B cell (primary cell): ENCODE measurements around the gene CACNA1D. TPM values are rescaled to one million over a fixed set of nuclear protein-coding genes. Genes with fewer than 3 reads are reported as not detected.

Source experiments
- ATAC-seq: fragments of 200-7000 bp; cut with Tn5 transposase; one replicate; pipeline ENCODE4 v1.10.0; 2021; ENCODE audit warnings: low read depth, mild to moderate bottlenecking, moderate number of reproducible peaks, moderate library complexity
- CTCF ChIA-PET: fragments of 350-600 bp; sonication (Branson Sonifier 250); formaldehyde crosslinking; loops from one replicate; lab custom pipeline; 2021; ENCODE audit warnings: antibody characterized with exemption, inconsistent platforms; lab: Charles Lee
- POLR2A ChIA-PET: fragments of 350-600 bp; sonication (Branson Sonifier 250); formaldehyde crosslinking; loops from one replicate; lab custom pipeline; 2021; ENCODE audit warnings: antibody characterized with exemption; lab: Charles Lee
- DNase-seq: peaks from one replicate; pipeline ENCODE4 v3.0.0; 2013
- H2AFZ ChIP-seq: 2 replicates; pipeline ENCODE4 v1.6.1; 2012; ENCODE audit warnings: mild to moderate bottlenecking, low read depth, low read length; ENCODE audit not compliant: insufficient read depth, poor library complexity, severe bottlenecking
- H3K27ac ChIP-seq, 2 donors: 1 replicate in 1 of 2; 2 replicates in 1 of 2; pipeline ENCODE4 v1.5.1; 2012 to 2013; ENCODE audit warnings: low read length in 2 of 2, mild to moderate bottlenecking in 2 of 2, moderate library complexity in 1 of 2
- H3K27me3 ChIP-seq, 4 experiments: fragments of 200-600 bp in 1 of 4; sonication (generic) in 1 of 4; replicated peaks in 1 of 4; 1 replicate in 2 of 4; 2 replicates in 2 of 4; pipeline versions ENCODE4 v1.6.1 to v1.7.0; 2013 to 2016; ENCODE audit warnings: low read length in 3 of 4, mild to moderate bottlenecking in 2 of 4, mixed read lengths in 1 of 4, moderate library complexity in 1 of 4; ENCODE audit not compliant: insufficient read depth in 4 of 4, control insufficient read depth in 3 of 4; ENCODE audit errors: control extremely low read depth in 1 of 4
- H3K36me3 ChIP-seq, 2 experiments: replicated peaks in 1 of 2; 1 replicate in 1 of 2; 2 replicates in 1 of 2; pipeline versions ENCODE4 v1.6.1 to v1.7.1; 2013; ENCODE audit warnings: low read length in 1 of 2; ENCODE audit not compliant: insufficient read depth in 2 of 2, control insufficient read depth in 1 of 2; ENCODE audit errors: control extremely low read depth in 1 of 2, extremely low read depth in 1 of 2
- H3K4me1 ChIP-seq, 2 donors: fragments of 200-600 bp in 1 of 2; sonication (generic) in 1 of 2; 1 replicate in 1 of 2; 2 replicates in 1 of 2; pipeline versions ENCODE4 v1.5.1 to v1.6.1; 2013 to 2017; ENCODE audit warnings: low read length in 2 of 2; ENCODE audit not compliant: control insufficient read depth in 2 of 2, insufficient read depth in 2 of 2
- H3K4me2 ChIP-seq: replicated peaks from 2 replicates; pipeline ENCODE3; 2012; ENCODE audit warnings: mild to moderate bottlenecking, low read depth, low read length; ENCODE audit not compliant: poor library complexity, severe bottlenecking
- H3K4me3 ChIP-seq, 5 experiments: fragments of 200-600 bp in 1 of 5; sonication (generic) in 1 of 5; 1 replicate in 3 of 5; 2 replicates in 2 of 5; pipeline versions ENCODE4 v1.5.1 to v1.7.0; 2011 to 2016; ENCODE audit warnings: low read length in 4 of 5, mild to moderate bottlenecking in 4 of 5, low read depth in 2 of 5, control low read depth in 1 of 5, moderate library complexity in 1 of 5; ENCODE audit not compliant: insufficient read depth in 1 of 5; ENCODE audit errors: control extremely low read depth in 1 of 5, extremely low read depth in 1 of 5
- H3K79me2 ChIP-seq: fragments of 200-600 bp; sonication (generic); one replicate; pipeline ENCODE4 v1.6.0; 2016; ENCODE audit warnings: low read length; ENCODE audit not compliant: control insufficient read depth, insufficient read depth
- H3K9ac ChIP-seq: fragments of 200-600 bp; sonication (generic); 2 replicates; pipeline ENCODE4 v1.6.1; 2017; ENCODE audit warnings: mild to moderate bottlenecking, low read length, moderate library complexity
- H3K9me3 ChIP-seq, 3 donors: one replicate each; pipeline versions ENCODE4 v1.6.1 to v1.7.1; 2013; ENCODE audit warnings: low read length in 2 of 3; ENCODE audit not compliant: control insufficient read depth in 2 of 3, insufficient read depth in 1 of 3; ENCODE audit errors: control extremely low read depth in 1 of 3
- H4K20me1 ChIP-seq: 2 replicates; pipeline ENCODE4 v1.6.0; 2012; ENCODE audit warnings: mild to moderate bottlenecking, low read length; ENCODE audit not compliant: insufficient read depth, control insufficient read depth, poor library complexity, severe bottlenecking
- H3K27ac Mint-ChIP-seq: one replicate; pipeline ENCODE4 v1.8.0; 2021; ENCODE audit warnings: mixed read lengths
- H3K27me3 Mint-ChIP-seq: one replicate; pipeline ENCODE4 v1.8.0; 2021; ENCODE audit warnings: mixed read lengths
- H3K4me1 Mint-ChIP-seq: one replicate; pipeline ENCODE4 v1.8.0; 2021; ENCODE audit warnings: mixed read lengths
- H3K4me3 Mint-ChIP-seq: one replicate; pipeline ENCODE4 v1.8.0; 2021; ENCODE audit warnings: mixed read lengths
- H3K9me3 Mint-ChIP-seq: one replicate; pipeline ENCODE4 v1.8.0; 2022; ENCODE audit warnings: mixed read lengths; ENCODE audit not compliant: insufficient read depth
- CTCF ChIP-seq: fragments of 200-600 bp; IDR thresholded peaks from one replicate; pipeline ENCODE4 v1.8.0; 2022; ENCODE audit warnings: antibody characterized with exemption, mild to moderate bottlenecking
- EZH2 ChIP-seq: IDR thresholded peaks from 2 replicates; pipeline ENCODE4 v1.6.1; 2012; ENCODE audit warnings: borderline replicate concordance, low read depth, mild to moderate bottlenecking, moderate library complexity, low read length; ENCODE audit not compliant: insufficient read depth, poor library complexity, severe bottlenecking
- WGBS: methylation state at CpG from one replicate; pipeline ENCODE4 v1.1.5; 2013; ENCODE audit warnings: missing lambda C conversion rate; ENCODE audit not compliant: insufficient coverage; 5-methylcytosine and 5-hydroxymethylcytosine counted together
- intact Hi-C: fragments of 100-400 bp; cut with micrococcal nuclease; formaldehyde crosslinking; loops from one replicate; pipeline ENCODE4 v1.10.0; 2022
- polyA plus RNA-seq: library from polyadenylated mRNA; depleted of rRNA; stranded (reverse); fragments of >200 nt; gene quantifications from 2 replicates; pipeline ENCODE4 v1.2.3, GENCODE V29; 2012
- total RNA-seq, 2 donors: library from RNA; stranded (reverse); fragments of 120-200 nt in 1 of 2; gene quantifications; 1 replicate in 1 of 2; 2 replicates in 1 of 2; pipeline versions ENCODE4 v1.2.3 to v1.2.4, GENCODE V29; 2013 to 2022

The CACNA1D gene
- total and polyA plus RNA-seq, 2 donors (not counting 1 experiment from before 2014, with no cell fraction given), result 0.06 to 0.07 TPM

GRCh38 chr3:53531749-53532148 lies 37.3 kb downstream of the CACNA1D start:
- DNase-seq (peak; percentile 18), ATAC-seq (no peak)
- H3K4me3 ChIP-seq, result no peak overlapping the region
- no peaks in the 10 kb centered on the region for H3K9me3 ChIP-seq
- POLR2A ChIA-PET, result no interaction called here
- no peak overlapping the region for H3K27ac ChIP-seq
- no peaks in the 10 kb centered on the region for H3K4me1 ChIP-seq
- no peaks in the 10 kb centered on the region for H4K20me1 ChIP-seq
- H3K79me2 ChIP-seq, result no peaks in the 10 kb centered on the region
- H3K9ac ChIP-seq, result no peak overlapping the region
- no peak overlapping the region for H3K4me3 Mint-ChIP-seq
- no peak overlapping the region for H3K27ac Mint-ChIP-seq
- TF ChIP-seq CTCF, result peak; percentile 16
- TF ChIP-seq EZH2, result no peak
- CTCF ChIA-PET, result no interaction called here
- H3K4me1 Mint-ChIP-seq, result no peaks in the 10 kb centered on the region
- WGBS, result 40% methylated on average over 1 of the region's 3 CpGs
- intact Hi-C loops, result no loop called here
- no peaks in the 10 kb centered on the region for H3K36me3 ChIP-seq
- no peaks in the 10 kb centered on the region for H3K27me3 ChIP-seq
- no peak overlapping the region for H3K4me2 ChIP-seq
- H3K27me3 Mint-ChIP-seq, result peaks cover 11% of the 10 kb centered on the region
- no peaks in the 10 kb centered on the region for H3K9me3 Mint-ChIP-seq
- no peak overlapping the region for H2AFZ ChIP-seq

- Histone ChIP-seq H4K20me1 (no peaks in the 10 kb centered on the region), H3K4me2 (no peak overlapping the region), H3K9ac (no peak overlapping the region), H3K4me1 (no peaks in the 10 kb centered on the region), H3K27me3 (no peaks in the 10 kb centered on the region), H3K79me2 (no peaks in the 10 kb centered on the region), H2AFZ (no peak overlapping the region), H3K9me3 (no peaks in the 10 kb centered on the region), H3K27ac (no peak overlapping the region), H3K4me3 (no peak overlapping the region), H3K36me3 (no peaks in the 10 kb centered on the region)
- CTCF ChIA-PET, result no interaction called here
- POLR2A ChIA-PET, result no interaction called here
- ATAC-seq, result no peak
- peaks cover 13% of the 10 kb centered on the region for H3K27me3 Mint-ChIP-seq
- intact Hi-C loops, result no loop called here
- no peak for DNase-seq
- WGBS, result 96% methylated on average over 5 of the region's 6 CpGs
- H3K4me1 Mint-ChIP-seq, result no peaks in the 10 kb centered on the region
- TF ChIP-seq CTCF, result no peak
- no peak for TF ChIP-seq EZH2
- no peak overlapping the region for H3K27ac Mint-ChIP-seq
- no peaks in the 10 kb centered on the region for H3K9me3 Mint-ChIP-seq
- H3K4me3 Mint-ChIP-seq, result no peak overlapping the region
These were observed 39.1 kb downstream of the CACNA1D start for GRCh38 chr3:53533472-53533871.
